Left lung (tissue), 10 donors: ENCODE data around the gene N4BP3. TPM values are rescaled to one million over a fixed set of nuclear protein-coding genes. Genes with fewer than 3 reads are reported as not detected.
"Not testable (repeated sequence)": the region's sequence is repeated elsewhere in the genome, so short reads cannot be mapped to it uniquely, and the experiment has no call there.

Source experiments
- ATAC-seq: fragments of 200-7000 bp; cut with Tn5 transposase; one replicate; pipeline ENCODE4 v1.9.1; 2020; ENCODE audit warnings: moderate library complexity
- DNase-seq, 4 donors: peaks; one replicate each; pipeline ENCODE4 v3.0.0-alpha.2; 2013 to 2020
- H3K27ac ChIP-seq, 2 donors: fragments of 200-600 bp; sonication (generic) in 1 of 2; one replicate each; pipeline versions ENCODE4 v1.5.0 to v1.8.0; 2020 to 2021
- H3K27me3 ChIP-seq, 2 donors: fragments of 200-600 bp; sonication (generic) in 1 of 2; one replicate each; pipeline versions ENCODE4 v1.5.0 to v1.8.0; 2020 to 2021
- H3K36me3 ChIP-seq, 2 donors: fragments of 200-600 bp; sonication (generic) in 1 of 2; one replicate each; pipeline versions ENCODE4 v1.5.0 to v1.8.0; 2020 to 2021
- H3K4me1 ChIP-seq, 2 donors: fragments of 200-600 bp; one replicate each; pipeline ENCODE4 v1.8.0; 2021
- H3K4me3 ChIP-seq, 2 donors: fragments of 200-600 bp; sonication (generic) in 1 of 2; one replicate each; pipeline versions ENCODE4 v1.5.0 to v1.8.0; 2020 to 2021; ENCODE audit warnings: mild to moderate bottlenecking in 1 of 2
- H3K9me3 ChIP-seq, 2 donors: fragments of 200-600 bp; sonication (generic) in 1 of 2; one replicate each; pipeline versions ENCODE4 v1.5.0 to v1.8.0; 2020 to 2021
- CTCF ChIP-seq, 2 donors: fragments of 200-600 bp; sonication (generic) in 1 of 2; IDR thresholded peaks; one replicate each; pipeline versions ENCODE4 v1.5.0 to v1.8.0; 2021; ENCODE audit warnings: antibody characterized with exemption in 2 of 2
- intact Hi-C, 2 donors: fragments of 100-400 bp; cut with DNase I; formaldehyde crosslinking; loops; one replicate each; pipeline versions ENCODE4 v1.11.2 to v1.14.2; 2022
- polyA plus RNA-seq, 6 donors: library from polyadenylated mRNA; unstranded; fragments of 120-200 nt; gene quantifications; one replicate each; pipeline ENCODE4 v1.2.1, GENCODE V29; 2013; ENCODE audit not compliant: insufficient read length in 6 of 6
- total RNA-seq, 2 donors: library from RNA; stranded (reverse); fragmentation: NEBNext Ultra II Directional; extraction: Animal tissue kit (Norgen Biotek cat#: 25700); gene quantifications; one replicate each; pipeline ENCODE4 v1.2.1, GENCODE V29; 2021
- donor health status: DM: no; HTN: yes; CAD: no.
- donor health status: DM: no; HTN: no; CAD: no.

N4BP3 gene
- total and polyA plus RNA-seq, 8 donors = 3.6 to 20.4 (median 15.4) TPM

DNA sequence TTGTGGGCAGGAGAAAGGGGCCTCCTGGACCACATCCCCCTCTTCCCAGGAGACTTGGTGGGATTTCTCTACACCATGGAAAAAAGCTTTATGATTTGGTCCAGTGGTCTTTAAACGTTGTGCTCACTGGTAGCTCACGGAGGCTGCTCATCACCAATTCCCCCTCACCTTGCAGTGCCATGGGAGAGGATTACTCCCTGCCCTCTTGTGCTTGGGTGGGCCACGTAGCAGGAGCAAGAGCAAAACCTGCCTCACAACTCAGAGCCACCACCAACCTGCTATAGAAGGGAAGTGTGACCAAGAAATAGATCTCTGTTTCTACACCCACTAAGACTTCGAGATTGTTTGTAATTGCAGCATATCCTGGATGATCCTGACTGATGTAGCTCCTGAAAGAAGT is 42.2 kb upstream of the N4BP3 start:
- Histone ChIP-seq H3K27me3 (peaks cover 6 to 27% of the 10 kb centered on the region in 2 donors), H3K36me3 (no peaks in the 10 kb centered on the region), H3K4me3 (no peak overlapping the region), H3K4me1 (peaks cover 0 to 2% of the 10 kb centered on the region in 2 donors), H3K27ac (no peak overlapping the region), H3K9me3 (no peaks in the 10 kb centered on the region)
- no peak for TF ChIP-seq CTCF (IDR thresholded peaks at IDR 0.05)
- DNase-seq (no peak), ATAC-seq (no peak)
- intact Hi-C loops = no loop called here

DNA sequence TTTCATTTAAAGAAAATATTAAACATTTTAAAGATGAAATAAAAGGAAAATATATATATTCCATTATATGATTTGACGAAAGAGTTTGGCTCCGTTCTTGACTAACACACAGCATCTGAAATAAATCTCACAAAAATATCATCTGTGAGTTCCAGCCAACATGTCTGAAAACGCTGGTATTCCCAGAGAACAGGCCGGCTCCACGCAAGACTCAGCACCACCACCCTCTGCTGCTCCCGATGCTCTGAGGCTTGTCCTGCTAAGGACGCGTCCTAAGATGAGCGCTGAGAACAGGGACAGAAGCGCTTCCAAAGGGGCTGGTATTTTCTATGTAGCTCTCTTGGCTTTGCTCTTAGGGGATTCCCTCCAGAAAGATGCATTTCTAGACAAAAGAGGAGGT is 40.6 kb upstream of the N4BP3 start:
- no peak for ATAC-seq
- no peaks in the 10 kb centered on the region for H3K36me3 ChIP-seq
- intact Hi-C loops = no loop called here
- peaks cover 0 to 2% of the 10 kb centered on the region in 2 donors for H3K4me1 ChIP-seq
- DNase-seq = no peak
- H3K27me3 ChIP-seq = peaks cover 6 to 27% of the 10 kb centered on the region in 2 donors
- no peak overlapping the region for H3K27ac ChIP-seq
- TF ChIP-seq CTCF (IDR thresholded peaks at IDR 0.05) = no peak
- H3K4me3 ChIP-seq = no peak overlapping the region
- H3K9me3 ChIP-seq = no peaks in the 10 kb centered on the region

GRCh38 chr5:178074266-178074952 is 38.9 kb upstream of the N4BP3 start:
- Histone ChIP-seq H3K27me3 (peaks cover 6 to 27% of the 10 kb centered on the region in 2 donors), H3K4me1 (peaks cover 0 to 2% of the 10 kb centered on the region in 2 donors), H3K27ac (no peak overlapping the region), H3K9me3 (no peaks in the 10 kb centered on the region), H3K4me3 (no peak overlapping the region), H3K36me3 (no peaks in the 10 kb centered on the region)
- TF ChIP-seq CTCF (IDR thresholded peaks at IDR 0.05) = no peak
- no peak for ATAC-seq
- intact Hi-C loops = no loop called here
- no peak for DNase-seq

GRCh38 chr5:178076965-178077364 is 36.4 kb upstream of the N4BP3 start:
- H3K4me3 ChIP-seq, H3K9me3 ChIP-seq, ATAC-seq, H3K4me1 ChIP-seq, DNase-seq, H3K36me3 ChIP-seq, H3K27ac ChIP-seq: not testable (repeated sequence)
- intact Hi-C loops = loop anchor here (2.0 to 5.0 kb wide), 2 partner anchors 70 to 88 kb away; no protein-coding TSS in a partner anchor
- peaks cover 6 to 27% of the 10 kb centered on the region in 2 donors for H3K27me3 ChIP-seq

GRCh38 chr5:178077751-178078150 is 35.6 kb upstream of the N4BP3 start:
- Histone ChIP-seq H3K4me3 (no peak overlapping the region), H3K9me3 (no peaks in the 10 kb centered on the region), H3K27me3 (peaks cover 6 to 27% of the 10 kb centered on the region in 2 donors), H3K36me3 (no peaks in the 10 kb centered on the region), H3K4me1 (peaks cover 0 to 2% of the 10 kb centered on the region in 2 donors), H3K27ac (no peak overlapping the region)
- intact Hi-C loops = loop anchor here (2.0 to 5.0 kb wide), 2 partner anchors 70 to 87 kb away; no protein-coding TSS in a partner anchor
- no peak for ATAC-seq
- DNase-seq = no peak
- TF ChIP-seq CTCF (IDR thresholded peaks at IDR 0.05) = no peak
